H1 (cell line): ENCODE data around the gene ACSF2.

Experiments used
- HDAC6 ChIP-seq: IDR thresholded peaks from one replicate; pipeline ENCODE4 v1.7.1; 2012; ENCODE audit warnings: low read depth, mild to moderate bottlenecking, inconsistent platforms, low read length, moderate library complexity
- TF ChIP-seq, protein P1 (sequence below), 3 experiments: IDR thresholded peaks; 1 replicate in 2 of 3; 2 replicates in 1 of 3; pipeline versions ENCODE4 v1.5.1 to v1.6.1; 2011; ENCODE audit warnings: low read length in 3 of 3, mild to moderate bottlenecking in 3 of 3, inconsistent platforms in 2 of 3, low read depth in 1 of 3, moderate library complexity in 1 of 3; ENCODE audit not compliant: insufficient read depth in 1 of 3; ENCODE audit errors: control extremely low read depth in 1 of 3

DNA sequence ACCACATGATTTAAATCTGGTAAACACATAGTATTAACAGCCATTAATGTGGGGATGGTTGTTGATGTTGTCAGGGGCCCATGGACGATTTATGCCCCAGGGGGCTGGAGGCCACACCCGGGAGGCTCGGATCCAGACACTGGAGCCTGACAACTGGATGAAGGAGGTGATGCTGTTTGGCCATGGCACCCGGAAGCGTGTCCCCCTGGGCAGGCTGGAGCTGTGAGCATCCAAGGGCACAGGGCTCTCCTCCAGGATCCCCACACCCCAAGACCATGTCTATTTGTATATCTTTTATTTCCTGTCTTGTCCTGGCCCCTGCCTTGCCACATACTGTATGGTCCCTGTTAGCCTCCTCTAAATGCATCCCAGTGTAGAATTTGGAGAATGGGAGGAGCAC, 57.2 kb downstream of the ACSF2 start:
- TF ChIP-seq, protein P1, sequence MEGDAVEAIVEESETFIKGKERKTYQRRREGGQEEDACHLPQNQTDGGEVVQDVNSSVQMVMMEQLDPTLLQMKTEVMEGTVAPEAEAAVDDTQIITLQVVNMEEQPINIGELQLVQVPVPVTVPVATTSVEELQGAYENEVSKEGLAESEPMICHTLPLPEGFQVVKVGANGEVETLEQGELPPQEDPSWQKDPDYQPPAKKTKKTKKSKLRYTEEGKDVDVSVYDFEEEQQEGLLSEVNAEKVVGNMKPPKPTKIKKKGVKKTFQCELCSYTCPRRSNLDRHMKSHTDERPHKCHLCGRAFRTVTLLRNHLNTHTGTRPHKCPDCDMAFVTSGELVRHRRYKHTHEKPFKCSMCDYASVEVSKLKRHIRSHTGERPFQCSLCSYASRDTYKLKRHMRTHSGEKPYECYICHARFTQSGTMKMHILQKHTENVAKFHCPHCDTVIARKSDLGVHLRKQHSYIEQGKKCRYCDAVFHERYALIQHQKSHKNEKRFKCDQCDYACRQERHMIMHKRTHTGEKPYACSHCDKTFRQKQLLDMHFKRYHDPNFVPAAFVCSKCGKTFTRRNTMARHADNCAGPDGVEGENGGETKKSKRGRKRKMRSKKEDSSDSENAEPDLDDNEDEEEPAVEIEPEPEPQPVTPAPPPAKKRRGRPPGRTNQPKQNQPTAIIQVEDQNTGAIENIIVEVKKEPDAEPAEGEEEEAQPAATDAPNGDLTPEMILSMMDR (IDR thresholded peaks at IDR 0.05; ENCODE audit: control extremely low read depth in 1 of 3, insufficient read depth in 1 of 3, low read depth in 1 of 3, low read length in 3 of 3) = no peak
- no peak for TF ChIP-seq HDAC6
